Bronchial epithelial cell (primary cell): ENCODE data around the gene RGL3. TPM values are rescaled to one million over a fixed set of nuclear protein-coding genes. Genes with fewer than 3 reads are reported as not detected.
"Not testable (repeated sequence)": the region's sequence is repeated elsewhere in the genome, so short reads cannot be mapped to it uniquely, and the experiment has no call there.

Experiments used
- DNase-seq: peaks from one replicate; pipeline ENCODE4 v3.0.0-alpha.2; 2010; ENCODE audit warnings: low read depth
- FAIRE-seq: peaks from 2 replicates; lab custom pipeline; 2011; peaks lifted over from hg19 to GRCh38; lab: Jason Lieb, UNC
- H3K27me3 ChIP-seq: 2 replicates; pipeline ENCODE4 v1.5.1; 2011; ENCODE audit warnings: low read length; ENCODE audit not compliant: control insufficient read depth, insufficient read depth
- H3K36me3 ChIP-seq: 2 replicates; pipeline ENCODE4 v1.5.1; 2011; ENCODE audit warnings: low read length; ENCODE audit not compliant: control insufficient read depth, insufficient read depth
- H3K4me3 ChIP-seq: 2 replicates; pipeline ENCODE4 v1.5.1; 2011; ENCODE audit warnings: mild to moderate bottlenecking, low read depth, low read length, control low read depth
- total RNA-seq: library from RNA; depleted of rRNA; stranded (reverse); fragments of >200 nt; gene quantifications from 2 replicates; pipeline ENCODE4 v1.2.1, GENCODE V29; 2014
- TF ChIP-seq, protein P1 (sequence below): IDR thresholded peaks from 2 replicates; pipeline ENCODE4 v1.5.1; 2011; ENCODE audit warnings: mild to moderate bottlenecking, moderate library complexity, low read length, control low read depth, inconsistent platforms; ENCODE audit not compliant: insufficient read depth, severe bottlenecking

RGL3 gene
- total RNA-seq, 1 donor from 2014 or later: 0.26 TPM

DNA sequence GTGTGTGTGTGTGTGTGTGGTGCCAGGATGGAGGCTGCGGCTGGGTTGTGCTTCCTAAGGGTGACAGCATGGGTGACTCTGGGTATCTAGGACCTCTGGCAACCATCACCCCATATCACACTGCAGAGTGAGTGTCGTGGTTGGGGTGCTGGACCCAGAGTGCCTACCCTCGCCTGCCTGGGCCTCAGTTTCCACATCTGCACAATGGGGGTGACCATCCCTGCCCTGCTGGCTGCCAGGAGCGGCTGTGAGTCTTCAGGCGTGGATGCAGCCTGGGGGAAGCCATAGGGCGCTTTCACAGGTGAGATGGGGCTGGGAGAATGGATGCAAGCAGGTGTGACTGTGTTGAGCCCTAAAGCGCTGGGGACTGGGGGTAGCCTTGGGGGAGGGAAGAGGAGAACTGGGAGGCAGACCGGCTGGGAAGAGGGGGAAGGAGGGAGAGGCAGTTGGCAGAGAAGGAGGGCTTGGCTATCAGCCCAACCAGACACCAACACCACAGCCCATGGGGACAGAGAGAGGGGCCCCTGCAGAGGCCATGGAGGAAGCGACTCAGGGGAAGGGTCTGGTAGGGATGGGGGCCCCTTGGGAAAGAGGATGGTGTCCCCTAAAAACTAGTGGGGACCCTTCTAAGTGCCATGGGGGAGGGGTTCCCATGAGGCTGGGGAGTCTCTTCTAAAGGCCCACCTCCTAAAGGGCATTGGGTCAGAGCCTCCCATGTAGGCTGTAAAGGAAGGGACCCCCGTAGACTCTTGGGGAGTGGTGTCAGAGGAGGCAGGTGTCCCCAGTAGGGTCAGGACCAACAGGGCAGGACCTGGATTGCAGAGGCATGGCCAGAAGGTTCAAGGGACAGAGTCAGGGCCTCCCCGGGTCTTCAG lies 62.2 kb downstream of the RGL3 start:
- FAIRE-seq: no peak

DNA sequence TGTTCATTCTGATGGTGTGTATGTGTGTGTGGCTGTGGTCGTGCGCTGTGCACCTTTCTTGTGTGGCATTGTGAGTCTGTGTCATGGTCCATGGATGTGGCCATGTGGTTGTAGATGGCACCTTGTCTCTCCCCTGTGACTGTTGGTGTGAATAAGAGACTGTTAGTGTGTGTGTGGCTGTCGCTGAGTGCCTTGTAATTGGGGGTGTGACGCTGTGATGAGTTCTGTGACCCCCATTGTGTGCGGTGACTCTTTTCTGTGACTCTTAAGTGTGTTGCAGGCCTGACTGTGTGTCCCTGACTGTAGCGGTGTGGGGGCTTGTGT lies 63.1 kb downstream of the RGL3 start:
- TF ChIP-seq, protein P1, sequence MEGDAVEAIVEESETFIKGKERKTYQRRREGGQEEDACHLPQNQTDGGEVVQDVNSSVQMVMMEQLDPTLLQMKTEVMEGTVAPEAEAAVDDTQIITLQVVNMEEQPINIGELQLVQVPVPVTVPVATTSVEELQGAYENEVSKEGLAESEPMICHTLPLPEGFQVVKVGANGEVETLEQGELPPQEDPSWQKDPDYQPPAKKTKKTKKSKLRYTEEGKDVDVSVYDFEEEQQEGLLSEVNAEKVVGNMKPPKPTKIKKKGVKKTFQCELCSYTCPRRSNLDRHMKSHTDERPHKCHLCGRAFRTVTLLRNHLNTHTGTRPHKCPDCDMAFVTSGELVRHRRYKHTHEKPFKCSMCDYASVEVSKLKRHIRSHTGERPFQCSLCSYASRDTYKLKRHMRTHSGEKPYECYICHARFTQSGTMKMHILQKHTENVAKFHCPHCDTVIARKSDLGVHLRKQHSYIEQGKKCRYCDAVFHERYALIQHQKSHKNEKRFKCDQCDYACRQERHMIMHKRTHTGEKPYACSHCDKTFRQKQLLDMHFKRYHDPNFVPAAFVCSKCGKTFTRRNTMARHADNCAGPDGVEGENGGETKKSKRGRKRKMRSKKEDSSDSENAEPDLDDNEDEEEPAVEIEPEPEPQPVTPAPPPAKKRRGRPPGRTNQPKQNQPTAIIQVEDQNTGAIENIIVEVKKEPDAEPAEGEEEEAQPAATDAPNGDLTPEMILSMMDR: no peak
- FAIRE-seq (peak; percentile 96), DNase-seq (no peak)

More for the DNA sequence above, 62.2 kb downstream of the RGL3 start:
- Histone ChIP-seq H3K36me3 (peaks cover 1% of the 10 kb centered on the region), H3K4me3 (no peak overlapping the region), H3K27me3 (no peaks in the 10 kb centered on the region)
- TF ChIP-seq, protein P1: no peak
- DNase-seq: no peak

DNA sequence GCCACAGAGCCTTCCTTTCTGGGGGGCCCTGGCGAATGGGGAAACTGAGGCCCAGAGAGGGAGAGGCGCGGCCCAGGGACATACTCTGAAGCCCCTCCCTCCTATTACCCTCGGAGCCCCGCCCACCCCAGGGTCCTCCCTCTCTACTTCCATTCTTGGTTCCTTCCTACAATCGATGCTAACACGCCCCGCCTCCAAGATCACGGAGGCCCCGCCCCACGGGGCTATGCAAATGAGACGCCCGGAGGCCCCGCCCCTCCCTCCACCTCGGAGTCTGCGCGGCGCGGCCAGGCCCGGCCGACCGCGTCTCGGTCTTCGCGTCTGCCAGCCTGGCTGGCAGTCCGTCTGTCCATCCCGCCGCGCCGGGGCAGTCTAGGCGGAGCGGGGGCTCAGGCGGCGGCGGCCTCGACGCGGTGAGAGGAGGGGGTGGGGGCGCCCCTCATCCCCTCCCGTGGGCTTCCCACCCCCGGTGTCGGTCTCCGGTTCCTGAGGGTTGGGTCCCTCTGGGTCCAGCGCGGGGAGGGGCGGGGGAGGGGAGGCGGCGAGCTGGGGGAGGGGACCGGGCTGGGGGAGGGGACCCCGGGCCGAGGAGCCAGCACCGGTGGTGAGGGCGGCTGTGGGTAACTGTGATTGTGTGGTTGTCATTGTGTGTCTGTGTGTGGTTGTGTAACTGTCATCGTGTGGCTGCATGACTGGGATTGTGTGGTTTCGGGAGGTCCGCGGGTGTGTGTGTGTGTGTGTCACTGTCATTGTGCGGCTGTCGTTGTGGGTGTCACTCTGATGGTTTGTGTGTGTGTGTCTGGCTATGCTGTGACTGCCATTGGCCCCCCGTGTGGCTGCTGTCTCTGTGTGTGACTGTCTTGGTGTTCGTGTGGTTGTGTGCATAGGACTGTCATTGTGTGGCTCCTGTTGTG lies 63.7 kb downstream of the RGL3 start, which contains the start of gene PLPPR2:
Gene PLPPR2 (plus strand): TSS at position 273 of the 914 bp plus-strand sequence. CDS start 2,242 bp downstream, outside the sequence.
- TF ChIP-seq, protein P1: no peak
- no peaks in the 10 kb centered on the region for H3K27me3 ChIP-seq
- DNase-seq: peak; percentile 71
- no peaks in the 10 kb centered on the region for H3K36me3 ChIP-seq
- H3K4me3 ChIP-seq: peak within 1 kb of the TSS; percentile 46
- no peak for FAIRE-seq

More for the DNA sequence above, 63.1 kb downstream of the RGL3 start:
- no peaks in the 10 kb centered on the region for H3K27me3 ChIP-seq
- peak overlapping the region; percentile 46 for H3K4me3 ChIP-seq
- H3K36me3 ChIP-seq: no peaks in the 10 kb centered on the region

DNA sequence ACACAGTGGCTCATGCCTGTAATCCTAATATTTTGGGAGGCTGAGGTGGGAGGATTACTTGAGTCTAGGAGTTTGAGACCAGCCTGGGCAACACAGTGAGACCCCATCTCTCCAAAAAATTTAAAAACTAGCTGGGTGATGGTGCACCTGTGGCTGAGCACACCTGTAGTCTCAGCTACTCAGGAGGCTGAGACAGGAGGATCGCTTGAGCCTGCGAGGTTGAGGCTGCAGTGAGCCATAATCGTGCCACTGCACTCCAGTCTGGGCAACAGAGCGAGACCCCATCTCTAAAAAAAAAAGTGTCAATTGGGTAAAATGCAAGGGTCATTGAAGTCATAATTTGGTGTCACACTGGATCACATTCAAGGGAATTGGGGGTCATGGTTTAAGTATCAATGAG lies 65.0 kb downstream of the RGL3 start:
- peak; percentile 7 for FAIRE-seq
- H3K4me3 ChIP-seq, H3K27me3 ChIP-seq, DNase-seq, H3K36me3 ChIP-seq: not testable (repeated sequence)

DNA sequence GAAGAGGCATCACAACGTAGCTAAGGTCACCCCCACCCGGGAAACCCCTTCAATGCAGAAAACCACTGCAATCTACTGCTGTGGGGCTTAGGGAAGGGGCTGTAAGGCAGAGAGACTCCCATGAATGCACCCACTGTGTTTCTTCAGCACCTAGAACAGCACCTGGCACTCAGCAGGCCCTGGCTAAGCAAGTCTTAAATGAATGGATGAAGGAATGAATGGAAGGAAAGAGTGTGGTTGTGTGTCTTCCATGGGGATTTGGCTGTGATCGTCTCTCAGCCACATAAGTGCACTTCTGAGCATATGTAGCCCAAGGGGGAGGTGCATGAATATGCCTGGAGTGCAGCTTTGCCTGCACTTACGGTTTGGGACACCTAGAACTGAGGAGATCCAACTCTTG lies 69.9 kb downstream of the RGL3 start:
- DNase-seq (no peak), FAIRE-seq (no peak)
- TF ChIP-seq, protein P1: no peak
- no peaks in the 10 kb centered on the region for H3K36me3 ChIP-seq
- H3K27me3 ChIP-seq: no peaks in the 10 kb centered on the region
- no peak overlapping the region for H3K4me3 ChIP-seq

DNA sequence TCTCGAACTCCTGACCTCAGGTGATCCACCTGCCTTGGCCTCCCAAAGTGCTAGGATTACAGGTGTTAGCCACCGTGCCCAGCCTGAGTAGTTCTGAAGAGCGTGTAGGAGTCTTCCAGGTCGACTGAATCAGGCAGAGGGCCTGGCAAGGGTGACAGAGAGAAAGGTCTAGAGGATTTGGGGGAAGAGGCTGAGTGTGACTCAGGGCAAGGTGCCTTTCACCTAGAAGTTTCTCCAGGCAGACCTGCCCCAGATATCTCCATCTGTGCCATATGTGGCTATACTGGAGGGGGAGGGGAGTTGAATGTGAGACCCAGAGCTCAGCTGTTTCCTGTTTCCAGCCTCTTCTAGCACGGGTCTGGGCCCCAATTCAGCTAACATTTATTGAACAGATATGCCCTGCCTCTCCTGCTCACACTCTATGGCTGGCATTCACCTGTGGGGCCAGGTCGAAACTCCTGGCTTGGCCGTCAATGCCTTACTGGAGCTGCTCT lies 71.5 kb downstream of the RGL3 start:
- H3K4me3 ChIP-seq: no peak overlapping the region
- FAIRE-seq (no peak), DNase-seq (no peak)
- H3K36me3 ChIP-seq: peaks cover 1% of the 10 kb centered on the region
- TF ChIP-seq, protein P1: no peak
- no peaks in the 10 kb centered on the region for H3K27me3 ChIP-seq
